Spleen (tissue), 11 donors: ENCODE measurements around the gene FRMD4A. TPM values are rescaled to one million over a fixed set of nuclear protein-coding genes. Genes with fewer than 3 reads are reported as not detected.

Experiments
- DNase-seq: peaks from one replicate; pipeline ENCODE4 v3.0.0-alpha.2; 2020
- H3K27ac ChIP-seq, 8 donors: fragments of 200-600 bp; sonication (generic) in 7 of 8; 1 replicate in 4 of 8; 2 replicates in 4 of 8; pipeline versions ENCODE4 v1.5.0 to v1.8.0; 2016 to 2021; ENCODE audit warnings: inconsistent platforms in 4 of 8, mild to moderate bottlenecking in 4 of 8, moderate library complexity in 1 of 8
- H3K27me3 ChIP-seq, 7 donors: fragments of 200-600 bp; sonication (generic) in 6 of 7; replicated peaks in 1 of 7; 1 replicate in 4 of 7; 2 replicates in 3 of 7; pipeline versions ENCODE4 v1.5.0 to v1.8.0; 2016 to 2021; ENCODE audit warnings: inconsistent platforms in 3 of 7, mild to moderate bottlenecking in 1 of 7
- H3K36me3 ChIP-seq, 6 donors: fragments of 200-600 bp; sonication (generic) in 5 of 6; 1 replicate in 4 of 6; 2 replicates in 2 of 6; pipeline versions ENCODE4 v1.5.0 to v1.8.0; 2016 to 2021; ENCODE audit warnings: inconsistent platforms in 2 of 6
- H3K4me1 ChIP-seq, 6 donors: fragments of 200-600 bp; sonication (generic) in 5 of 6; 1 replicate in 3 of 6; 2 replicates in 3 of 6; pipeline versions ENCODE4 v1.5.0 to v1.8.0; 2016 to 2021; ENCODE audit warnings: inconsistent platforms in 3 of 6
- H3K4me3 ChIP-seq, 8 donors: fragments of 200-600 bp; sonication (generic) in 7 of 8; 1 replicate in 4 of 8; 2 replicates in 4 of 8; pipeline versions ENCODE4 v1.5.0 to v1.8.0; 2016 to 2021; ENCODE audit warnings: inconsistent platforms in 4 of 8, mild to moderate bottlenecking in 4 of 8, moderate library complexity in 2 of 8
- H3K9me3 ChIP-seq, 8 donors: fragments of 200-600 bp; sonication (generic) in 7 of 8; 1 replicate in 4 of 8; 2 replicates in 4 of 8; pipeline versions ENCODE4 v1.5.0 to v1.8.0; 2016 to 2021; ENCODE audit warnings: inconsistent platforms in 4 of 8
- POLR2A ChIP-seq, 3 donors: fragments of 450-650 bp; IDR thresholded peaks; one replicate each; pipeline ENCODE4 v1.5.1; 2017; ENCODE audit warnings: antibody characterized with exemption in 3 of 3, mild to moderate bottlenecking in 1 of 3
- POLR2AphosphoS5 ChIP-seq, 3 donors: sonication (generic); formaldehyde crosslinking; IDR thresholded peaks; one replicate each; pipeline ENCODE4 v1.5.1; 2017; ENCODE audit warnings: antibody characterized with exemption in 3 of 3
- WGBS, 5 donors: extraction: QIAGEN DNeasy Blood & Tissue Kit in 3 of 5; methylation state at CpG; one replicate each; pipeline versions ENCODE4 v1.1.5 to v1.1.7; 2013 to 2018; 5-methylcytosine and 5-hydroxymethylcytosine counted together
- intact Hi-C: fragments of 100-400 bp; cut with DNase I; formaldehyde crosslinking; loops from one replicate; pipeline ENCODE4 v1.15.0; 2023; ENCODE audit warnings: low total_unique reads
- polyA plus RNA-seq, 3 donors: library from polyadenylated mRNA; stranded (reverse); fragments of 200-250 nt; gene quantifications; one replicate each; pipeline ENCODE4 v1.2.1, GENCODE V29; 2013
- total RNA-seq, 7 donors: library from RNA; depleted of rRNA in 3 of 7; stranded (reverse); fragments of >200 nt in 3 of 7; fragmentation: NEBNext Ultra II Directional in 4 of 7; extraction: Animal tissue kit (Norgen Biotek cat#: 25700) in 4 of 7; gene quantifications; one replicate each; pipeline versions ENCODE4 v1.1.0 to v1.2.1, GENCODE V29; 2016 to 2021
- TF ChIP-seq, protein P1 (sequence below), 11 experiments: fragments of 200-600 bp in 7 of 11; fragments of 450-650 bp in 4 of 11; sonication (generic) in 4 of 11; IDR thresholded peaks in 8 of 11; conservative IDR thresholded peaks in 3 of 11; 1 replicate in 7 of 11; 2 replicates in 4 of 11; pipeline versions ENCODE4 v1.4.0 to v1.8.0; 2016 to 2021; ENCODE audit warnings: antibody characterized with exemption in 11 of 11, inconsistent platforms in 4 of 11, mild to moderate bottlenecking in 1 of 11
- donor health status: healthy with polysubstance abuse.
- donor health status: DM: no; HTN: no; CAD: no; lungs with moderate emphysema.
- donor health status: DM: no; HTN: no; CAD: no.
- donor health status: Bipolar disorder and iron deficiency.
- donor health status: healthy.
- donor health status: DM: no; HTN: no; CAD: no.
- donor health status: DM: yes; HTN: yes; CAD: no.

The FRMD4A gene
- total and polyA plus RNA-seq, 10 donors = 9.2 to 141 (median 80.5) TPM

- Histone ChIP-seq H3K36me3 (no peaks in the 10 kb centered on the region), H3K27ac (no peak overlapping the region), H3K27me3 (peaks cover 0 to 9% (median 0%) of the 10 kb centered on the region in 7 donors), H3K4me1 (no peaks in the 10 kb centered on the region), H3K4me3 (no peak overlapping the region), H3K9me3 (no peaks in the 10 kb centered on the region)
- no peak for DNase-seq
- WGBS, 5 donors = 82 to 89% (median 86%) methylated on average over 2 of the region's 2 CpGs
- intact Hi-C loops = no loop called here
- TF ChIP-seq, protein P1, sequence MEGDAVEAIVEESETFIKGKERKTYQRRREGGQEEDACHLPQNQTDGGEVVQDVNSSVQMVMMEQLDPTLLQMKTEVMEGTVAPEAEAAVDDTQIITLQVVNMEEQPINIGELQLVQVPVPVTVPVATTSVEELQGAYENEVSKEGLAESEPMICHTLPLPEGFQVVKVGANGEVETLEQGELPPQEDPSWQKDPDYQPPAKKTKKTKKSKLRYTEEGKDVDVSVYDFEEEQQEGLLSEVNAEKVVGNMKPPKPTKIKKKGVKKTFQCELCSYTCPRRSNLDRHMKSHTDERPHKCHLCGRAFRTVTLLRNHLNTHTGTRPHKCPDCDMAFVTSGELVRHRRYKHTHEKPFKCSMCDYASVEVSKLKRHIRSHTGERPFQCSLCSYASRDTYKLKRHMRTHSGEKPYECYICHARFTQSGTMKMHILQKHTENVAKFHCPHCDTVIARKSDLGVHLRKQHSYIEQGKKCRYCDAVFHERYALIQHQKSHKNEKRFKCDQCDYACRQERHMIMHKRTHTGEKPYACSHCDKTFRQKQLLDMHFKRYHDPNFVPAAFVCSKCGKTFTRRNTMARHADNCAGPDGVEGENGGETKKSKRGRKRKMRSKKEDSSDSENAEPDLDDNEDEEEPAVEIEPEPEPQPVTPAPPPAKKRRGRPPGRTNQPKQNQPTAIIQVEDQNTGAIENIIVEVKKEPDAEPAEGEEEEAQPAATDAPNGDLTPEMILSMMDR (IDR thresholded peaks at IDR 0.05 in 8 of 11, conservative IDR thresholded peaks at IDR 0.05 in 3 of 11) = no peak
- no peak for TF ChIP-seq POLR2A (IDR thresholded peaks at IDR 0.05)
- no peak for TF ChIP-seq POLR2AphosphoS5 (IDR thresholded peaks at IDR 0.05)
Measured at GRCh38 chr10:14349081-14349480, 18.4 kb upstream of the FRMD4A start.

GRCh38 chr10:14345262-14345661 is 14.5 kb upstream of the FRMD4A start:
- intact Hi-C loops = no loop called here
- peaks cover 0 to 20% (median 0%) of the 10 kb centered on the region in 7 donors for H3K27me3 ChIP-seq
- 82 to 93% (median 90%) methylated on average over 2 of the region's 2 CpGs for WGBS, 5 donors
- no peaks in the 10 kb centered on the region for H3K9me3 ChIP-seq
- H3K27ac ChIP-seq = no peak overlapping the region
- TF ChIP-seq POLR2AphosphoS5 (IDR thresholded peaks at IDR 0.05) (no peak), POLR2A (IDR thresholded peaks at IDR 0.05) (no peak)
- TF ChIP-seq, protein P1 (IDR thresholded peaks at IDR 0.05 in 8 of 11, conservative IDR thresholded peaks at IDR 0.05 in 3 of 11) = no peak
- no peak for DNase-seq
- H3K4me1 ChIP-seq = no peaks in the 10 kb centered on the region
- no peak overlapping the region for H3K4me3 ChIP-seq
- H3K36me3 ChIP-seq = no peaks in the 10 kb centered on the region

DNA sequence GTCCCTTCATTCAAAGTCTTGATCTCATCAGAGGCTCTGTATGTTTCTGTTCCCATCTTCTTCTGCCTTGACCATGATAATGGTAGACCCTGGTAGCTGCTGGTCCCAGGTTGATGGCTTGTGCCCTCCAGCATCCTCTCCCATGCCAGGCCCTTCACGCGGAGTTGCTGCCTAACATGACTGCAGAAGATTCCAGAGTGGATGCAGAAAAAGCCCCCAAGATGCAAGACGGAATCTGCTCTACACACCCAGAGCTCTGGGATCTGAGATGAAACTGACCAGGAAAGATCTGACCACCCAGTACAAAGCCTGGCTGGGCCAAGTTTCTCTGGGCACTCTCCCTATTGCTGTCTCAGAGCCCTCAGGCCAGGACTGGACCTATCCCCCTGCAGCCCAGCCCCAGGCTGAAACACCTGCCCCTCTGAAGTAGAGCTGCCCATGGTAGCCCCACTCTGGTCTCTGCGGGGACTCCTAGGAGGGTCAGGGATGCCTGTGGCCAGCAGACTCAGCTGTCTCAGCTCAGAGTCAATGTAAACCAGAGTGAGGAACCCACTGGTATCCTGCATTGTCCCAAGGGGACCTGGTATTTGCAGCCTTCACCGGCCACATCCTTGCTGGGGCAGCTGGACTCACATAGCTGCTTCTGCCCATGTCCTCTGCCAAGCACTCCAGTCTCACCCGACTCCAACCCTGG is 9.5 kb upstream of the FRMD4A start:
- intact Hi-C loops = no loop called here
- DNase-seq = no peak
- Histone ChIP-seq H3K36me3 (no peaks in the 10 kb centered on the region), H3K27ac (no peak overlapping the region), H3K27me3 (peaks cover 0 to 22% (median 0%) of the 10 kb centered on the region in 7 donors), H3K4me3 (no peak overlapping the region), H3K9me3 (no peaks in the 10 kb centered on the region), H3K4me1 (no peaks in the 10 kb centered on the region)
- 80 to 92% (median 90%) methylated on average over 5 to 6 of the region's 6 CpGs for WGBS, 5 donors
- TF ChIP-seq POLR2A (IDR thresholded peaks at IDR 0.05) = no peak
- TF ChIP-seq, protein P1 (IDR thresholded peaks at IDR 0.05 in 8 of 11, conservative IDR thresholded peaks at IDR 0.05 in 3 of 11) = no peak
- TF ChIP-seq POLR2AphosphoS5 (IDR thresholded peaks at IDR 0.05) = no peak

- peaks cover 0 to 33% (median 0%) of the 10 kb centered on the region in 7 donors for H3K27me3 ChIP-seq
- no peak overlapping the region for H3K27ac ChIP-seq
- H3K4me3 ChIP-seq = no peak overlapping the region
- TF ChIP-seq POLR2AphosphoS5 (IDR thresholded peaks at IDR 0.05) = no peak
- TF ChIP-seq, protein P1 (IDR thresholded peaks at IDR 0.05 in 8 of 11, conservative IDR thresholded peaks at IDR 0.05 in 3 of 11) = no peak
- no peak for TF ChIP-seq POLR2A (IDR thresholded peaks at IDR 0.05)
- no peaks in the 10 kb centered on the region for H3K36me3 ChIP-seq
- DNase-seq = no peak
- no peaks in the 10 kb centered on the region for H3K4me1 ChIP-seq
- 73 to 93% (median 87%) methylated on average over 2 of the region's 2 CpGs for WGBS, 5 donors
- intact Hi-C loops = no loop called here
- H3K9me3 ChIP-seq = no peaks in the 10 kb centered on the region
Measured at GRCh38 chr10:14336736-14337135, 6.0 kb upstream of the FRMD4A start.
